HEK293T (cell line): ENCODE measurements around the gene IL12RB2.

Experiments
- CTCF ChIA-PET: fragments of 350-600 bp; formaldehyde crosslinking; extraction: SDS; loops from one replicate; lab custom pipeline; 2021; ENCODE audit warnings: antibody characterized with exemption, inconsistent platforms; lab: Yijun Ruan, JAX
- POLR2A ChIA-PET: fragments of 350-600 bp; formaldehyde crosslinking; extraction: SDS; loops from one replicate; lab custom pipeline; 2020; ENCODE audit warnings: antibody characterized with exemption, inconsistent platforms; lab: Yijun Ruan, JAX
- DNase-seq: peaks from one replicate; pipeline ENCODE4 v3.0.0; 2012; ENCODE audit warnings: mixed read lengths; ENCODE audit errors: extremely low spot score
- ARNT ChIP-seq: fragments of 450-650 bp; IDR thresholded peaks from 2 replicates; pipeline ENCODE4 v1.6.1; 2017; ENCODE audit warnings: mild to moderate bottlenecking
- BHLHE40 ChIP-seq: fragments of 450-650 bp; IDR thresholded peaks from 2 replicates; pipeline ENCODE4 v1.6.1; 2016; ENCODE audit warnings: mild to moderate bottlenecking, moderate library complexity, borderline replicate concordance
- CTBP1 ChIP-seq: fragments of 450-650 bp; IDR thresholded peaks from 2 replicates; pipeline ENCODE4 v1.6.1; 2016; ENCODE audit warnings: borderline replicate concordance
- ELF4 ChIP-seq: fragments of 450-650 bp; IDR thresholded peaks from 2 replicates; pipeline ENCODE4 v1.6.1; 2017; ENCODE audit warnings: antibody characterized with exemption
- FOXA1 ChIP-seq: fragments of 450-650 bp; IDR thresholded peaks from 2 replicates; pipeline ENCODE4 v1.6.1; 2016; ENCODE audit warnings: mild to moderate bottlenecking
- FOXK2 ChIP-seq: fragments of 450-650 bp; IDR thresholded peaks from 2 replicates; pipeline ENCODE4 v1.6.1; 2016; ENCODE audit warnings: mild to moderate bottlenecking
- FOXM1 ChIP-seq: fragments of 450-650 bp; IDR thresholded peaks from 2 replicates; pipeline ENCODE4 v1.6.1; 2017; ENCODE audit warnings: mild to moderate bottlenecking, borderline replicate concordance
- HDGF ChIP-seq: fragments of 450-650 bp; IDR thresholded peaks from 2 replicates; pipeline ENCODE4 v1.6.1; 2017; ENCODE audit warnings: antibody characterized with exemption, borderline replicate concordance
- L3MBTL2 ChIP-seq: fragments of 450-650 bp; conservative IDR thresholded peaks from 2 replicates; pipeline ENCODE4 v1.6.1; 2016; ENCODE audit warnings: mild to moderate bottlenecking
- LEF1 ChIP-seq: fragments of 450-650 bp; IDR thresholded peaks from 2 replicates; pipeline ENCODE4 v1.6.1; 2017; ENCODE audit warnings: mild to moderate bottlenecking, borderline replicate concordance
- NFRKB ChIP-seq: fragments of 450-650 bp; IDR thresholded peaks from 2 replicates; pipeline ENCODE4 v1.6.1; 2016; ENCODE audit warnings: mild to moderate bottlenecking, moderate library complexity
- SP1 ChIP-seq: fragments of 450-650 bp; IDR thresholded peaks from 2 replicates; pipeline ENCODE4 v1.6.1; 2017
- SUZ12 ChIP-seq: fragments of 450-650 bp; IDR thresholded peaks from 2 replicates; pipeline ENCODE4 v1.6.1; 2016; ENCODE audit warnings: mild to moderate bottlenecking
- TARDBP ChIP-seq: fragments of 450-650 bp; IDR thresholded peaks from 2 replicates; pipeline ENCODE4 v1.6.1; 2016
- ZNF384 ChIP-seq: fragments of 450-650 bp; IDR thresholded peaks from 2 replicates; pipeline ENCODE4 v1.6.1; 2016
- TF ChIP-seq, protein P1 (sequence below): fragments of 450-650 bp; IDR thresholded peaks from 2 replicates; pipeline ENCODE4 v1.6.1; 2016

The IL12RB2 gene

DNA sequence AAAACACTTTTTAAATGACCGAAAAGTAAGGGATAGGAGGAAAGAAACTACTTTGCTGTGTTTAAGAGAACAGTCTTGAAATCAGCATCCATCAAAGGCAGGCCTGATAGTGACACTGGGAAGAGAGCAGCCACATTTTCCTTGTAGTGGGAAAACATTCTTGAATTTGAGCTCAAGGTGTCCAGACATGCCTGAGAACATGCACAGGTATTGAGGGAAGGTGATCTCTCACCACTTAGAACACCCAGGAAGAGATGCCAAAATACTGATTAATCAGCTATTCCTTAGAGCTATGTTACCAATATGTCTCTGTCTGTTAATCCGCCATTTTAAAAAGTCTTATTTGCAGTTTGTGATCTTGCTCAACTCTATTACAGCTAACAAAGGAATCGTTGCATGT is 25.9 kb downstream of the IL12RB2 start:
- DNase-seq, result no peak
- POLR2A ChIA-PET, result interaction anchor here (1.5 kb wide), 1 partner anchor 97 kb away, joined by 3 read pairs; the partner anchor contains the start of gene SERBP1
- TF ChIP-seq NFRKB, result no peak
- no peak for TF ChIP-seq FOXK2
- no peak for TF ChIP-seq BHLHE40
- TF ChIP-seq ELF4, result no peak
- TF ChIP-seq FOXM1, result no peak
- no peak for TF ChIP-seq FOXA1
- TF ChIP-seq, protein P1, sequence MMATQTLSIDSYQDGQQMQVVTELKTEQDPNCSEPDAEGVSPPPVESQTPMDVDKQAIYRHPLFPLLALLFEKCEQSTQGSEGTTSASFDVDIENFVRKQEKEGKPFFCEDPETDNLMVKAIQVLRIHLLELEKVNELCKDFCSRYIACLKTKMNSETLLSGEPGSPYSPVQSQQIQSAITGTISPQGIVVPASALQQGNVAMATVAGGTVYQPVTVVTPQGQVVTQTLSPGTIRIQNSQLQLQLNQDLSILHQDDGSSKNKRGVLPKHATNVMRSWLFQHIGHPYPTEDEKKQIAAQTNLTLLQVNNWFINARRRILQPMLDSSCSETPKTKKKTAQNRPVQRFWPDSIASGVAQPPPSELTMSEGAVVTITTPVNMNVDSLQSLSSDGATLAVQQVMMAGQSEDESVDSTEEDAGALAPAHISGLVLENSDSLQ, result no peak
- CTCF ChIA-PET, result interaction anchor here (1.6 kb wide), 1 partner anchor 14 kb away, joined by 5 read pairs; no protein-coding TSS in a partner anchor

DNA sequence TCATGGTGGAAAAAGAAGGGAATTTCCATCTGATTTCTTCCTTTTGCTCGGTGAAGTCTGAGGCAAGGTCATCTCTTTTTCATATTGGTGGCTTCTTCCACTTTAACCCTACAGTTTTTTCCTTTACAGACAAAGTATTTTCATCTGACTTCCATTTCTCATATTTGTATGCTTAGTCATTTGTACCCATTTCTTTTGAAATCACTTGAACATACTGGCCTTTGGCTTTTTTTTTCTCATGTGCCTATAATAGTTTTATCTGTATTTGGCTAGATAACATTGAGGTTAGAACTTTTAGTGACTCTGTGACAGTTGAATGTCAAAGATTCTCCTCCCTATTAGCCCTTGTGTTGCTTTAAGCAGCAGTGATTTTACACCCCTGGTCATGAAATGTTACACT is 27.7 kb downstream of the IL12RB2 start:
- POLR2A ChIA-PET, result no interaction called here
- CTCF ChIA-PET, result no interaction called here
- no peak for DNase-seq
- TF ChIP-seq LEF1 (no peak), ELF4 (no peak), ZNF384 (no peak), L3MBTL2 (no peak)

DNA sequence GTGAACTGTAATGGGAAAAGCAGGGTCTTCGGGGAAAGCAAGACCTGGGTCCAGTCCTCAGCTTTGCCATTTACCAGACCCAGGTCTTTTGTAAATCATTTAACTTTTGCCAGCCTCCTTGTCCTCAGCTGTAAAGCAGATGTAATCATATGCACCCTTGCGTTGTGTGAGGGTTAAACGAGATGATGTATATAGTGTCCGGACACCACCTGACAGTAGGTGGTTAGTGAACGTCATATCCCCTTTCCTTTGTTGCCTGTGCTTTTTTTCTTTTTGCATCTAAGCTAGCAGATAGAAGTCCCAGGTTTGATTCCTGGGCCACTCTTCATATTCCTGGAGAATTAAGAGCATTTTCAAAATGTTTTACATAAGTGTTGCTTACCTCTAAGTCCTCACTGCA is 28.5 kb downstream of the IL12RB2 start:
- DNase-seq, result no peak
- ChIA-PET CTCF (no interaction called here), POLR2A (no interaction called here)
- no peak for TF ChIP-seq BHLHE40
- TF ChIP-seq SUZ12, result no peak
- TF ChIP-seq TARDBP, result no peak
- TF ChIP-seq ELF4, result no peak
- no peak for TF ChIP-seq CTBP1
- no peak for TF ChIP-seq FOXA1
- TF ChIP-seq ZNF384, result no peak

DNA sequence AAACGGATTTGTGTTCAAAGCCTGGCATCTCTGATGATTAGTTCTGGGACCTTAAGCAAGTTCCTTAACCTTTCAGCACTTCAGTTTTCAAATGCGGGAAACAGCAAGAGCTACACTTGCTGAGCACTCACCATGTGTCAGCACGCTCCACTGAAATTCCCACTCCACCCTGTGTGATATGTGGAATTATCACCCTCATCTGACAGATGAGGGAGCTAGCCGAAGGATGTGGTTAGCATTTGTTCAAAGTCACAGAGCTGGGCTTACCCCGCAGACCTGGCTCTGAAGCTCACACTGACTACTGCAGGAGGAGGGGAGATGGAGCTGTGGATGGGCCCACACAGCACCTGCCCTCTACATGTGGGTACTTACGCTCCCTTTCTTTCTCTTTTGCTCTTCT is 29.1 kb downstream of the IL12RB2 start:
- DNase-seq, result no peak
- CTCF ChIA-PET, result interaction anchor here (1.1 kb wide), 1 partner anchor 12 kb away, joined by 4 read pairs; no protein-coding TSS in a partner anchor
- POLR2A ChIA-PET, result no interaction called here
- TF ChIP-seq SUZ12 (no peak), FOXK2 (no peak), TARDBP (no peak), HDGF (no peak)

DNA sequence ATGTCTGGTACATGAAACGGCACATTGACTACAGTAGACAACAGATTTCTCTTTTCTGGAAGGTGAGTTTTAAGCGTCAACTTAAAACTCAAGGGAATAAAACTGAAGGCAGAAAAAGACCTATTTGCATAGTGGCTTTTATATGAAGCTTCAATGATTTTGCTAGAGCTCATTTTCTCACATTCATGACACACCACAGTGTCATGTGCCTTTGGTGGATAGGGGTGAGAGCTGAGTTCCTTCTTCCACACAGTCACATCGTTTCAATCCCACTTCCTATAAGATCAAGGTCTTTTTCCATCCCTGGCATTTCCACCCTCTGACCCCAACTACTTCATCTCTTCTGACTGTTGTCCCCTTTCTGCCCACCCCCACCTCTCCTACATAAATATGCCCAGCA is 31.0 kb downstream of the IL12RB2 start:
- TF ChIP-seq SUZ12 (no peak), BHLHE40 (no peak), NFRKB (no peak), ELF4 (no peak), SP1 (no peak), HDGF (no peak), LEF1 (no peak), CTBP1 (no peak), FOXM1 (no peak), L3MBTL2 (no peak), ARNT (no peak)
- TF ChIP-seq, protein P1, result no peak
- no peak for DNase-seq
- ChIA-PET POLR2A (no interaction called here), CTCF (interaction anchor here (1.6 to 2.0 kb wide), 2 partner anchors 9 to 162 kb away, joined by 6 to 8 read pairs; no protein-coding TSS in a partner anchor)

DNA sequence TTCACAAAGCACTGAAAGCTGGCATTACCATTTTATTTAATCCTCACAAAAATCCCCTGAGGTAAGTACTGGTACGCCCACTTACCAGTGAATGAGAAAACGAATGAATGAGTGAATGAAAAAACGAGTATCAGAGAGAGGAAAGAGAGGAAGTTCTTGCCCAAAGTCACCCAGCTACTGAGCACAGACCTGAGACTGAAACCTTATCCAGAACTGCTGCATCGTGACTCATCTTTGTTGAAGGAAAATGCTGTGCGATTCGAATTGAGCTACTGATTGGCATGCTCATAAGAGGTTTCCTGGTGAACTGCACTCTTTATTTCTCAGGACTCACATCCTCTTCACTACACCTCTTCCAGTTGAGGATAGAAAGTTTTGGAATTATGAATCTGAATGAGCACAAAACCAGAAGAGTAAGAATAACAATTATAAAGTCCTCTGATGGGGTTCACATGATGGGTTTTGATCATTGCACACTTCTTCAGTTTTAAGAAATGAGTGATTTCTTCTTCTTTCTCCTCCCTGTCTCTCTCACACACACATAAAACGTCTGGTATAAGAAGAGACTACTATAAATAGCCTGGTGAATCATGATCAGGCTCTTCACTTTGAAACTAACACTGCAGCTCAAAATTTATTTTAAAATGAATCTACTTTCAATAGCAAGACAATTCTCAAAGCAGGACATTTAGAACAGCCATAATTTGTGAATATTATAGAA is 32.1 kb downstream of the IL12RB2 start:
- CTCF ChIA-PET, result interaction anchor here (0.6 to 2.0 kb wide), 4 partner anchors 8 to 1529 kb away, joined by 3 to 8 read pairs (median 6); no protein-coding TSS in a partner anchor
- peak; percentile 32 for DNase-seq
- TF ChIP-seq, protein P1, result peak; percentile 71
- no peak for TF ChIP-seq SUZ12
- POLR2A ChIA-PET, result interaction anchor here (0.7 kb wide), 1 partner anchor 198 kb away, joined by 5 read pairs; no protein-coding TSS in a partner anchor

DNA sequence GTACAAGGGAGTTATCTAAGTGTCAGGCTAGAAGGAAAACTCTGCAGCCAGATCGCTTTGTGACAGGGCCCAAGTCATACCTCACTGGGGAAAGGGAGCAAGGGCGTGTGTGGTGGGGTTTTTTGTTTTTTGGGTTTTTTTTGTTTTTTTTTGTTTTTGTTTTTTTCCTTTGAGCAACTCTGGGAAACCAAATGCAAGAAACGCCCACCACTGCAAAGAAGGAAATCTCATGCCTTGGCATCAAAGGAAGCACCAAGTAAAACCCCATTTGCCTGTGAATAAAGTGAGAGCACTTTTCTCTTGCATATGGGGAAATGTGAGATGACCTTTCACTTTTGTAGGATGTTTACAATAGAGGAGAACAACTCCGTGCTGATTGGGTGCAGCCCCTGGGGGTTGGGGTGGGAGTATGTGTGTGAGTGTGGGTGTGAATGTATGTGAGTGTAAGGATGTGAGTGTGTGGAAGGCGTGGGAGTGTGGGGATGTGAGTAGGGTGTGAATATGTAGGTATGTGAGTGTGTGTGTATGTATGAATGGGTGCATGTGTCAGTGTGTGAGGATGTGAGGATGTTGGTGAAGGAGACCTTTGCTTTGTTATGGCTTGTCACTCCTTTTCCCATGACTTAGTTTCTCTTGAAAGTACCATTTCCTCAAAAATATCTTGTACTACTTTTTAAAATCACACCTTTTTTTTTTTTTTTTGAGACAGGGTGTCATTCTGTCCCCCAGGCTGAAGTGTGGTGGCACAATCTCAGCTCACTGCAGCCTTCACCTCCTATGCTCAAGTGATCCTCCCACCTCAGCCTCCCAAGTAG is 34.6 kb downstream of the IL12RB2 start:
- no peak for DNase-seq
- no peak for TF ChIP-seq NFRKB
- no peak for TF ChIP-seq SP1
- TF ChIP-seq FOXK2, result no peak
- no peak for TF ChIP-seq FOXM1
- TF ChIP-seq CTBP1, result no peak
- TF ChIP-seq FOXA1, result no peak
- TF ChIP-seq TARDBP, result no peak
- TF ChIP-seq ZNF384, result no peak
- no peak for TF ChIP-seq ARNT
- TF ChIP-seq SUZ12, result no peak
- no peak for TF ChIP-seq L3MBTL2
- no peak for TF ChIP-seq ELF4
- TF ChIP-seq HDGF, result no peak
- TF ChIP-seq BHLHE40, result no peak
- TF ChIP-seq LEF1, result no peak
- TF ChIP-seq, protein P1, result no peak
- POLR2A ChIA-PET, result no interaction called here
- CTCF ChIA-PET, result interaction anchor here (1.9 kb wide), 1 partner anchor 147 kb away, joined by 4 read pairs; no protein-coding TSS in a partner anchor
